Measurements from ENCODE around the gene CLCN4.

GRCh38 chrX:10245886-10246285 lies 89.1 kb downstream of the CLCN4 start:
- TF ChIP-seq CTCF (IDR thresholded peaks at IDR 0.05; ENCODE audit: borderline replicate concordance, extremely low read depth, low read length, poor library complexity, severe bottlenecking) (no peak), EZH2 (IDR thresholded peaks at IDR 0.05; ENCODE audit: borderline replicate concordance, low read depth, low read length, severe bottlenecking) (no peak)

Measured in DND-41 (cell line).